ELF-1 (cell line): ENCODE measurements around the gene FRMD3.
A peak's percentile ranks its signal among the peaks of the same experiment; 100 is the strongest.

Source experiments
- DNase-seq: peaks from one replicate; pipeline ENCODE4 v3.0.0-alpha.2; 2016; ENCODE audit warnings: low read depth, low spot score

FRMD3 gene

GRCh38 chr9:83236029-83236696 lies 302.0 kb downstream of the FRMD3 start:
- DNase-seq = no peak

- DNase-seq = no peak
Observed at GRCh38 chr9:83235526-83235925, 302.7 kb downstream of the FRMD3 start.

GRCh38 chr9:83234541-83234940 lies 303.7 kb downstream of the FRMD3 start:
- DNase-seq = no peak

- DNase-seq = no peak
Observed at GRCh38 chr9:83233647-83234046, 304.6 kb downstream of the FRMD3 start.

GRCh38 chr9:83231039-83231438 lies 307.2 kb downstream of the FRMD3 start:
- DNase-seq = no peak

- DNase-seq = no peak
Observed at GRCh38 chr9:83220730-83221129, 317.5 kb downstream of the FRMD3 start.

GRCh38 chr9:83219924-83220438 lies 318.2 kb downstream of the FRMD3 start:
- no peak for DNase-seq

GRCh38 chr9:83219154-83219923 lies 318.9 kb downstream of the FRMD3 start:
- peak; percentile 86 for DNase-seq

- DNase-seq = no peak
Observed at GRCh38 chr9:83218411-83219090, 319.6 kb downstream of the FRMD3 start.

- no peak for DNase-seq
Observed at GRCh38 chr9:83209188-83209731, 328.9 kb downstream of the FRMD3 start.

- no peak for DNase-seq
Observed at GRCh38 chr9:83208065-83208850, 329.9 kb downstream of the FRMD3 start.

GRCh38 chr9:83204047-83204446 lies 334.2 kb downstream of the FRMD3 start:
- DNase-seq = no peak

- DNase-seq = no peak
Observed at GRCh38 chr9:83200531-83200930, 337.7 kb downstream of the FRMD3 start.

- DNase-seq = no peak
Observed at GRCh38 chr9:83199832-83200231, 338.4 kb downstream of the FRMD3 start.

GRCh38 chr9:83199240-83199639 lies 339.0 kb downstream of the FRMD3 start:
- DNase-seq = peak; percentile 11

GRCh38 chr9:83198371-83198770 lies 339.8 kb downstream of the FRMD3 start:
- no peak for DNase-seq

GRCh38 chr9:83197591-83197990 lies 340.6 kb downstream of the FRMD3 start:
- no peak for DNase-seq

GRCh38 chr9:83196946-83197345 lies 341.3 kb downstream of the FRMD3 start:
- DNase-seq = no peak
